Endothelial cell of umbilical vein (primary cell): Measurements from ENCODE around the gene KCNN1.

Experiments used
- EZH2 ChIP-seq: IDR thresholded peaks from 2 replicates; pipeline ENCODE4 v1.6.1; 2012; ENCODE audit warnings: borderline replicate concordance, low read depth, mild to moderate bottlenecking, moderate library complexity, low read length, inconsistent platforms; ENCODE audit not compliant: severe bottlenecking
- FOS ChIP-seq: IDR thresholded peaks from 2 replicates; pipeline ENCODE4 v1.6.1; 2011; ENCODE audit warnings: mild to moderate bottlenecking, low read length, moderate library complexity, borderline replicate concordance; ENCODE audit not compliant: insufficient read depth
- GATA2 ChIP-seq: IDR thresholded peaks from 2 replicates; pipeline ENCODE4 v1.7.0; 2011; ENCODE audit warnings: low read depth, mild to moderate bottlenecking, moderate library complexity, mixed read lengths, low read length; ENCODE audit not compliant: insufficient read length, insufficient read depth
- POLR2A ChIP-seq: IDR thresholded peaks from 2 replicates; pipeline ENCODE4 v1.6.1; 2012; ENCODE audit warnings: low read depth, mild to moderate bottlenecking, control low read depth, low read length
- POLR2AphosphoS5 ChIP-seq: IDR thresholded peaks from 2 replicates; pipeline ENCODE4 v1.6.1; 2012; ENCODE audit warnings: low read depth, mild to moderate bottlenecking, control low read depth, low read length, moderate library complexity; ENCODE audit not compliant: insufficient read depth
- TF ChIP-seq, protein P1 (sequence below), 2 donors: IDR thresholded peaks; 1 replicate in 1 of 2; 2 replicates in 1 of 2; pipeline ENCODE4 v1.5.1; 2011; ENCODE audit warnings: low read length in 2 of 2, mild to moderate bottlenecking in 2 of 2, moderate library complexity in 2 of 2, control low read depth in 1 of 2, inconsistent platforms in 1 of 2, low read depth in 1 of 2; ENCODE audit not compliant: insufficient read depth in 1 of 2; ENCODE audit errors: extremely low read depth in 1 of 2

DNA sequence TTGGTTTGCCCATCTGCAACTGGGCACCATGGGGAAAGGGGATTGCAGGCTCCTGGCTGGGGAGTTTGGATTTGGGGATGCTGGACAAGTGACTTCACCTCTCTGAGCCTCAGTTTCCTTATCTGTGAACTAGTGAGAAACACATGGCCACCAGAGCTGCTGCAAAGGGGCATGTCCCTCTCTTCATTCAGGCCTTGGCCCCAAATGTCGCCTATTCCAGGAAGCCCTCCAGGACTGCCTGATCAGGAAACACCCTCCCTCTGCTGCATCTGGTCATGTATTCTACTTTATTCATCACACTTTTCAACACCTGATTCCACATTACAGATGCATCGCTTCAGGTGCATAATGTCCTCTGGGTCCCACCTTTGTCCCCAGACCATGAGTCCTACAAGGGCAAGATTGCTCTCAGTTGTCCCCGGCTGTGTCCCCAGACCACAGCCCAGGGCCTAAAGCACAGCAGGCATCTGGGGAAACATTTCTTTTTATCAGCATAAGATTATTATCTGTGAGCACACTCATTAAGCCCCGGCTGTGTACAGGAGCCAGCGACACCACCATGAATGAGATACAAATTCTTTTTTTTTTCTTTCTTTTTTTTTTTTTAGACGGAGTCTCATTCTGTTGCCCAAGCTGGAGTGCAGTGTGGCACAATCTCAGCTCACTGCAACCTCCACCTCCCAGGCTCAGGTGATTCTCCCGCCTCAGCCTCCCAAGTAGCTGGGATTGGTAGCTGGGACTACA, 78.6 kb downstream of the KCNN1 start:
- TF ChIP-seq FOS (no peak), EZH2 (no peak), POLR2A (no peak), GATA2 (no peak), POLR2AphosphoS5 (no peak)
- TF ChIP-seq, protein P1, sequence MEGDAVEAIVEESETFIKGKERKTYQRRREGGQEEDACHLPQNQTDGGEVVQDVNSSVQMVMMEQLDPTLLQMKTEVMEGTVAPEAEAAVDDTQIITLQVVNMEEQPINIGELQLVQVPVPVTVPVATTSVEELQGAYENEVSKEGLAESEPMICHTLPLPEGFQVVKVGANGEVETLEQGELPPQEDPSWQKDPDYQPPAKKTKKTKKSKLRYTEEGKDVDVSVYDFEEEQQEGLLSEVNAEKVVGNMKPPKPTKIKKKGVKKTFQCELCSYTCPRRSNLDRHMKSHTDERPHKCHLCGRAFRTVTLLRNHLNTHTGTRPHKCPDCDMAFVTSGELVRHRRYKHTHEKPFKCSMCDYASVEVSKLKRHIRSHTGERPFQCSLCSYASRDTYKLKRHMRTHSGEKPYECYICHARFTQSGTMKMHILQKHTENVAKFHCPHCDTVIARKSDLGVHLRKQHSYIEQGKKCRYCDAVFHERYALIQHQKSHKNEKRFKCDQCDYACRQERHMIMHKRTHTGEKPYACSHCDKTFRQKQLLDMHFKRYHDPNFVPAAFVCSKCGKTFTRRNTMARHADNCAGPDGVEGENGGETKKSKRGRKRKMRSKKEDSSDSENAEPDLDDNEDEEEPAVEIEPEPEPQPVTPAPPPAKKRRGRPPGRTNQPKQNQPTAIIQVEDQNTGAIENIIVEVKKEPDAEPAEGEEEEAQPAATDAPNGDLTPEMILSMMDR (IDR thresholded peaks at IDR 0.05; ENCODE audit: extremely low read depth in 1 of 2, insufficient read depth in 1 of 2, low read depth in 1 of 2, low read length in 2 of 2), result no peak
